NCI-H2107 (cell line): Measurements from ENCODE around the gene CACFD1.

Experiments
- DNase-seq: peaks from one replicate; lab custom pipeline; 2025; lab: John Stamatoyannopoulos, UW

The CACFD1 gene

GRCh38 chr9:133502112-133502511 lies 42.3 kb downstream of the CACFD1 start:
- DNase-seq, result no peak

GRCh38 chr9:133505186-133505830 lies 45.5 kb downstream of the CACFD1 start:
- DNase-seq, result no peak

- DNase-seq, result no peak
Measured at GRCh38 chr9:133505901-133506652, 46.3 kb downstream of the CACFD1 start.

GRCh38 chr9:133506653-133507038 lies 46.9 kb downstream of the CACFD1 start:
- DNase-seq, result no peak

GRCh38 chr9:133507246-133507965 lies 47.6 kb downstream of the CACFD1 start:
- no peak for DNase-seq

- DNase-seq, result no peak
Measured at GRCh38 chr9:133508046-133508445, 48.3 kb downstream of the CACFD1 start.

- DNase-seq, result peak; percentile 44
Measured at GRCh38 chr9:133509179-133510083, 49.7 kb downstream of the CACFD1 start.

- DNase-seq, result no peak
Measured at GRCh38 chr9:133510926-133511505, 51.2 kb downstream of the CACFD1 start.

GRCh38 chr9:133511607-133512006 lies 51.8 kb downstream of the CACFD1 start:
- no peak for DNase-seq

- DNase-seq, result no peak
Measured at GRCh38 chr9:133512253-133513213, 52.8 kb downstream of the CACFD1 start.

- DNase-seq, result no peak
Measured at GRCh38 chr9:133513214-133514100, 53.7 kb downstream of the CACFD1 start.

GRCh38 chr9:133514460-133515239 lies 54.9 kb downstream of the CACFD1 start:
- DNase-seq, result no peak

- no peak for DNase-seq
Measured at GRCh38 chr9:133515240-133515610, 55.4 kb downstream of the CACFD1 start.

GRCh38 chr9:133515615-133516255 lies 56.0 kb downstream of the CACFD1 start:
- no peak for DNase-seq

GRCh38 chr9:133516256-133516960 lies 56.6 kb downstream of the CACFD1 start:
- no peak for DNase-seq

GRCh38 chr9:133516961-133517350 lies 57.2 kb downstream of the CACFD1 start:
- no peak for DNase-seq

- no peak for DNase-seq
Measured at GRCh38 chr9:133517711-133518110, 57.9 kb downstream of the CACFD1 start.
